ENCODE results near the gene SUPT5H. TPM values are rescaled to one million over a fixed set of nuclear protein-coding genes. Genes with fewer than 3 reads are reported as not detected.
A peak's percentile ranks its signal among the peaks of the same experiment; 100 is the strongest.

The SUPT5H gene
- total and polyA plus RNA-seq, 10 of the 15 experiments (the other 5 are each of a cell fraction or from before 2014, with no cell fraction given): 27.2 to 194 (median 83.6) TPM

- Histone ChIP-seq H3K4me3 (peak overlapping the region; percentile 98; the same call in 1 of the 2 replicates), H3K4me2 (ENCODE audit: control insufficient read depth, insufficient read depth) (peak overlapping the region; percentile 11; the same call in 1 of the 2 replicates), H3K4me1 (ENCODE audit: control insufficient read depth, insufficient read depth, low read length) (peaks cover 12% of the 10 kb centered on the region), H3K27ac (ENCODE audit: control insufficient read depth, insufficient read depth) (no peak overlapping the region), H4K20me1 (ENCODE audit: control insufficient read depth, insufficient read depth) (no peaks in the 10 kb centered on the region), H2AFZ (ENCODE audit: control insufficient read depth, low read depth, low read length) (no peak overlapping the region), H3K36me3 (ENCODE audit: control insufficient read depth in 2 of 2, insufficient read depth in 2 of 2, low read length in 1 of 2) (peaks cover 6 to 8% of the 10 kb centered on the region in 2 experiments; a peak in 3 of 4 replicates), H3K9me3 (replicated peaks; ENCODE audit: control insufficient read depth, insufficient read depth, low read length) (no peaks in the 10 kb centered on the region), H3K27me3 (replicated peaks in 1 of 2; ENCODE audit: control insufficient read depth in 2 of 2, insufficient read depth in 2 of 2, low read length in 1 of 2) (no peaks in the 10 kb centered on the region), H3K9ac (ENCODE audit: control insufficient read depth, insufficient read depth, low read length) (no peak overlapping the region), H3K79me2 (ENCODE audit: control insufficient read depth, insufficient read depth, low read length) (peaks cover 27% of the 10 kb centered on the region)
- no TSS peak for BruUV-seq (replicated peaks)
- ChIA-PET CTCF (interaction anchor here (1.0 kb wide), 3 partner anchors 14 to 25 kb away, joined by 3 to 4 read pairs (median 4); no protein-coding TSS in a partner anchor), SMC1A (ENCODE audit: uncharacterized antibody, unreplicated experiment) (interaction anchor here (1.0 to 1.6 kb wide), 3 partner anchors 12 to 17 kb away, joined by 3 to 5 read pairs (median 4); no protein-coding TSS in a partner anchor), RAD21 (ENCODE audit: unreplicated experiment) (interaction anchor here (1.0 to 1.5 kb wide), 3 partner anchors 17 to 88 kb away, joined by 3 to 4 read pairs (median 3); partner anchors contain the start of gene RPS16), POLR2A (interaction anchor here (0.6 to 2.3 kb wide), 4 partner anchors 17 to 29 kb away, joined by 3 to 8 read pairs (median 5); no protein-coding TSS in a partner anchor)
- in situ Hi-C loops (cut with MboI): no loop called here
- FAIRE-seq: no peak
- no peak for ATAC-seq
- DNase-seq (ENCODE audit: low read depth, low spot score): no peak
- intact Hi-C loops (cut with micrococcal nuclease; ENCODE audit: unreplicated experiment): loop anchor here (10.0 kb wide), 1 partner anchor 119 kb away; the partner anchor contains the start of gene EID2B
- 0 out of 6 replicates have a peak, but pooled peaks of 1 of the 3 experiments have one; percentile 14 for TF ChIP-seq CTCF (IDR thresholded peaks at IDR 0.05 in 2 of 3, conservative IDR thresholded peaks at IDR 0.05 in 1 of 3; ENCODE audit: control insufficient read depth in 2 of 3, extremely low read depth in 1 of 3, insufficient read depth in 1 of 3, low read depth in 3 of 3, low read length in 3 of 3)
- no peak for TF ChIP-seq PML (IDR thresholded peaks at IDR 0.05; ENCODE audit: low read length)
- no peak for TF ChIP-seq NFYB (IDR thresholded peaks at IDR 0.05; ENCODE audit: insufficient read depth, low read depth, low read length)
- no peak for TF ChIP-seq KDM1A (IDR thresholded peaks at IDR 0.05; ENCODE audit: borderline replicate concordance)
- TF ChIP-seq HDAC2 (IDR thresholded peaks at IDR 0.05): no peak
- TF ChIP-seq NFXL1 (IDR thresholded peaks at IDR 0.05; ENCODE audit: borderline replicate concordance): no peak
- no peak for TF ChIP-seq BCL11A (IDR thresholded peaks at IDR 0.05; ENCODE audit: low read depth, low read length)
- WGBS (ENCODE audit: insufficient coverage, insufficient replicate concordance, low lambda C conversion rate, missing lambda C conversion rate): 92% methylated on average over 33 of the region's 35 CpGs
Measured at GRCh38 chr19:39415111-39416046, 30.0 kb upstream of the SUPT5H start.

Measured in GM12878 (cell line).